Epithelial cell of esophagus (primary cell): ENCODE measurements around the gene TPCN1.
A peak's percentile ranks its signal among the peaks of the same experiment; 100 is the strongest.

ENCODE experiments used
- DNase-seq: peaks from one replicate; pipeline ENCODE4 v3.0.0; 2010; ENCODE audit warnings: low read depth
- H3K4me3 ChIP-seq: 2 replicates; pipeline ENCODE4 v1.5.1; 2011; ENCODE audit warnings: mild to moderate bottlenecking, low read length, control low read depth
- CTCF ChIP-seq: IDR thresholded peaks from 2 replicates; pipeline ENCODE4 v1.5.1; 2011; ENCODE audit warnings: low read depth, mild to moderate bottlenecking, low read length, control low read depth, inconsistent platforms; ENCODE audit not compliant: insufficient read depth; ENCODE audit errors: missing control alignments

The TPCN1 gene

GRCh38 chr12:113290506-113290905 is 69.2 kb downstream of the TPCN1 start:
- TF ChIP-seq CTCF, result no peak
- no peak overlapping the region for H3K4me3 ChIP-seq
- DNase-seq, result no peak

- no peak for DNase-seq
- TF ChIP-seq CTCF, result no peak
- no peak overlapping the region for H3K4me3 ChIP-seq
Observed at GRCh38 chr12:113291586-113291985, 70.3 kb downstream of the TPCN1 start.

- no peak for TF ChIP-seq CTCF
- peak; percentile 33 for DNase-seq
- no peak overlapping the region for H3K4me3 ChIP-seq
Observed at GRCh38 chr12:113292091-113292490, 70.8 kb downstream of the TPCN1 start.

DNA sequence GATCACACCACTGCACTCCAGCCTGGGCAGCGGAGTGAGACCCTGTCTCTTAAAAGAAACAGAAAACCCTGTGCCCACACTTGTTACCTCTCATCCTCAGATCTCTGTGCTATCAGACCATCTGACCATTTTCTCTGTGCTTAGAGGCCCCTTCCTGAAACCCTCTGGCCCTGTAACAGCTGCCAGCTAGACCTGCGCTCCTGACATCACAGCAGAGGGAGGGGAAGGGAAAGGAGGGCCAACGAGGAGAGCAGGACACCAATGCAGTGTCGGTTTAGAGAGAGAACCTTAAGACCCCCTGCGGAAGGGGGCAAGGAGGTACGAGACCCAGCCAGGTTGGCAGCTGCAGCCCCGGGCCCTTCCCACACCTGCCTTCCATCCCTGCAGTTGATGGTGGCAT is 71.3 kb downstream of the TPCN1 start:
- DNase-seq, result no peak
- no peak for TF ChIP-seq CTCF
- no peak overlapping the region for H3K4me3 ChIP-seq

DNA sequence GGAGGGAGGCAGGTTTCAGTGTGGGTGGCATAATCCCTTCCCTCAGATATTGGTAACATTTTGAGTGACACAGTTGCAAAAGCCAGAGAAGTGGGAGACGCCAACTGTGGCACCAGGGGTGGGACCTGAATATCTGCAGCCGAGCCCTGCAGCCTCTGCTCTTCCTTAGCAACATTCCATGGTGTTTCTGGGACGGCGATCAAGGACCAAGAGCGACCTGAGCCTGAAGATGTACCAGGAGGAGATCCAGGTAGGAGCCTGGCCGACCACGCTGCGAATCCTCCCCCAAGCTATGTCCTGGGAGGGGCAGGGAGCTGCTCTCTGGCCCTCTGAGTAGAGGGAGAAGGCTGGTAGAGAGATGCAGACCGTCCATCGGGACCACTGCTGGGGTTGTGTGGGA is 71.8 kb downstream of the TPCN1 start:
- no peak overlapping the region for H3K4me3 ChIP-seq
- TF ChIP-seq CTCF, result no peak
- DNase-seq, result no peak

GRCh38 chr12:113295886-113296556 is 74.8 kb downstream of the TPCN1 start:
- H3K4me3 ChIP-seq, result no peak overlapping the region
- no peak for DNase-seq
- TF ChIP-seq CTCF, result no peak

DNA sequence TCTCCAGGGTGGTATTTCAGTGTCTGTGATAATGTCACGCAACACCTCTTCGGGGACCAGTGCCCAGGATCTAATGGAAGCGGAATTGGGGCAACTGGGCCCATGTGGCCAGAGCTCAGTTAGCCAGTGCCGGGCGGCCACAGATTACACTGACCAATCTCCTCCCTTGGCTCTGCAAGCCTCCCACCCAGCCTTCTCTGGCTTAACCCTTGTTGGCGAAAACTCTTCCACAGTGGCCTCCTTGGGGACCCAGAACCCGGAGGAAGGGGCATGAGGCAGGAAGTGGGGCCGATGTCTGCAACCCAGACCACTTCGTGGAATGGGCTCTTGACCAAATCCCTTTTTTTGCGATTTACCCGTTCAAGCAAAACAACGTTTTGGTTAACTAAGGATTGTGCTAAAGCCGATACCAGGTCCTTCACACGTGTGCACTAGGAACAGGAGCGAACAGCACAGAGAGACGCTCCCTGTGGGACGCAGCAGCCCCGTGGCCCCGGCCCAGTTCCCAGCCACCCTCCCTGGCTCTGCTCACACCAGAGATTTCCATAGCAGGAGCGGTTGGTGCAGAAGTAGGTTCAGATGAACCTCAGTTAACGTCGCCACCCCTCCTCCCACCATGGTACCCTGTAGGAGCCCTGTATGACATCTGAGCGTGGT is 75.4 kb downstream of the TPCN1 start:
- no peak for TF ChIP-seq CTCF
- H3K4me3 ChIP-seq, result no peak overlapping the region
- DNase-seq, result no peak
